HepG2 (cell line): ENCODE data around the gene MORF4L1. TPM values are rescaled to one million over a fixed set of nuclear protein-coding genes. Genes with fewer than 3 reads are reported as not detected.

ENCODE experiments used
- ATAC-seq: fragments of 200-7000 bp; cut with Tn5 transposase; 3 replicates; pipeline ENCODE4 v1.9.1; 2020; ENCODE audit warnings: mild to moderate bottlenecking, moderate library complexity
- BruUV-seq: library from RNA; stranded (reverse); fragments of 400-500 nt; replicated peaks from 2 replicates; lab custom pipeline; 2021; lab: Mats Ljungman, UMichigan
- CTCF ChIA-PET: fragments of 300-600 bp; formaldehyde crosslinking; extraction: SDS; loops from one replicate; lab custom pipeline; 2021; ENCODE audit warnings: low total read pairs, inconsistent platforms, low intra/inter-chr PET ratio; lab: Yijun Ruan, JAX
- POLR2A ChIA-PET: fragments of 350-600 bp; sonication (Branson Sonifier 250); formaldehyde crosslinking; loops from one replicate; lab custom pipeline; 2020; ENCODE audit warnings: antibody characterized with exemption, inconsistent platforms; lab: Yijun Ruan, JAX
- DNase-seq: peaks from one replicate; pipeline ENCODE4 v3.0.0-alpha.2; 2015; ENCODE audit warnings: low spot score
- FAIRE-seq: peaks from 3 replicates; lab custom pipeline; 2011; peaks lifted over from hg19 to GRCh38; lab: Jason Lieb, UNC
- H2AFZ ChIP-seq: one replicate; pipeline ENCODE4 v1.6.1; 2011; ENCODE audit warnings: low read length, inconsistent platforms
- H3K27ac ChIP-seq: fragments of 300-600 bp; 3 replicates; pipeline ENCODE4 v1.8.0; 2011; ENCODE audit warnings: mixed run types, mild to moderate bottlenecking, mixed read lengths, low read length, inconsistent platforms; ENCODE audit not compliant: insufficient read depth; ENCODE audit errors: extremely low read length
- H3K27me3 ChIP-seq, 2 experiments: fragments of 200-600 bp in 1 of 2; 2 replicates in 1 of 2; 3 replicates in 1 of 2; pipeline versions ENCODE4 v1.6.0 to v1.8.0; 2011; ENCODE audit warnings: low read length in 2 of 2, mild to moderate bottlenecking in 2 of 2, moderate library complexity in 2 of 2, inconsistent platforms in 1 of 2; ENCODE audit not compliant: insufficient read depth in 2 of 2, control insufficient read depth in 1 of 2
- H3K36me3 ChIP-seq, 2 experiments: fragments of 200-600 bp in 1 of 2; replicated peaks in 1 of 2; 2 replicates in 1 of 2; 3 replicates in 1 of 2; pipeline versions ENCODE4 v1.5.1 to v1.8.0; 2011; ENCODE audit warnings: low read length in 2 of 2, inconsistent platforms in 1 of 2; ENCODE audit not compliant: insufficient read depth in 2 of 2, control insufficient read depth in 1 of 2
- H3K4me1 ChIP-seq: 2 replicates; pipeline ENCODE4 v1.5.1; 2012; ENCODE audit warnings: low read length, inconsistent platforms; ENCODE audit not compliant: insufficient read depth
- H3K4me2 ChIP-seq: 2 replicates; pipeline ENCODE4 v1.6.0; 2011; ENCODE audit warnings: low read depth, low read length, inconsistent platforms
- H3K4me3 ChIP-seq, 3 experiments: fragments of 200-600 bp in 1 of 3; sonication (generic), shearing (Covaris generic) in 1 of 3; replicated peaks in 1 of 3; 2 replicates each; pipeline ENCODE4 v1.5.1; 2011 to 2016; ENCODE audit warnings: low read length in 3 of 3, inconsistent platforms in 2 of 3, low read depth in 2 of 3, mild to moderate bottlenecking in 2 of 3, control low read depth in 1 of 3, mixed read lengths in 1 of 3; ENCODE audit not compliant: insufficient read depth in 1 of 3
- H3K79me2 ChIP-seq: one replicate; pipeline ENCODE4 v1.6.1; 2011; ENCODE audit warnings: low read length, inconsistent platforms; ENCODE audit not compliant: insufficient read depth
- H3K9ac ChIP-seq: 2 replicates; pipeline ENCODE4 v1.6.0; 2011; ENCODE audit warnings: mild to moderate bottlenecking, low read depth, low read length, inconsistent platforms; ENCODE audit not compliant: insufficient read depth
- H3K9me3 ChIP-seq: 2 replicates; pipeline ENCODE4 v1.5.1; 2012; ENCODE audit warnings: mild to moderate bottlenecking, low read length
- H4K20me1 ChIP-seq: 2 replicates; pipeline ENCODE4 v1.6.0; 2011; ENCODE audit warnings: inconsistent platforms, mild to moderate bottlenecking, low read length, moderate library complexity; ENCODE audit not compliant: insufficient read depth
- AGO2 ChIP-seq: fragments of 200-400 bp; formaldehyde crosslinking; optimal IDR thresholded peaks from 2 replicates; pipeline ENCODE3; 2017; ENCODE audit warnings: mild to moderate bottlenecking, low read depth, low read length, moderate library complexity
- ELF1 ChIP-seq: sonication (generic); formaldehyde crosslinking; IDR thresholded peaks from 2 replicates; pipeline ENCODE4 v1.4.0; 2020; ENCODE audit warnings: missing genetic modification reagents
- ETV6 ChIP-seq: sonication (generic); formaldehyde crosslinking; conservative IDR thresholded peaks from 2 replicates; pipeline ENCODE4 v1.4.0; 2020; ENCODE audit warnings: missing genetic modification reagents
- GLMP ChIP-seq: sonication (generic); formaldehyde crosslinking; IDR thresholded peaks from 2 replicates; pipeline ENCODE4 v1.9.0; 2021; ENCODE audit warnings: missing genetic modification reagents, mild to moderate bottlenecking, borderline replicate concordance
- HES4 ChIP-seq: sonication (generic); formaldehyde crosslinking; IDR thresholded peaks from 2 replicates; pipeline ENCODE4 v1.9.0; 2021; ENCODE audit warnings: mild to moderate bottlenecking, missing genetic modification reagents, borderline replicate concordance
- MATR3 ChIP-seq: sonication (generic); formaldehyde crosslinking; IDR thresholded peaks from 2 replicates; pipeline ENCODE4 v1.4.0; 2020; ENCODE audit warnings: missing genetic modification reagents
- MLLT10 ChIP-seq: sonication (generic); formaldehyde crosslinking; IDR thresholded peaks from 2 replicates; pipeline ENCODE4 v1.4.0; 2020; ENCODE audit warnings: missing genetic modification reagents
- MXD4 ChIP-seq: IDR thresholded peaks from 2 replicates; pipeline ENCODE4 v1.6.1; 2016; ENCODE audit warnings: mild to moderate bottlenecking, missing biosample characterization, missing genetic modification reagents
- NR2C2 ChIP-seq: sonication (generic); formaldehyde crosslinking; IDR thresholded peaks from 2 replicates; pipeline ENCODE4 v1.4.0; 2020; ENCODE audit warnings: missing genetic modification reagents, mild to moderate bottlenecking, moderate library complexity, borderline replicate concordance
- PAWR ChIP-seq: sonication (generic); formaldehyde crosslinking; IDR thresholded peaks from 2 replicates; pipeline ENCODE4 v1.4.0; 2020; ENCODE audit warnings: missing genetic modification reagents, mild to moderate bottlenecking, borderline replicate concordance
- RCOR2 ChIP-seq: IDR thresholded peaks from 2 replicates; pipeline ENCODE4 v1.6.1; 2016; ENCODE audit warnings: missing biosample characterization, missing genetic modification reagents
- REPIN1 ChIP-seq: sonication (generic); formaldehyde crosslinking; IDR thresholded peaks from 2 replicates; pipeline ENCODE4 v1.8.0; 2022; ENCODE audit warnings: missing genetic modification reagents, low read depth, mild to moderate bottlenecking, borderline replicate concordance
- SMC3 ChIP-seq: IDR thresholded peaks from 2 replicates; pipeline ENCODE4 v1.6.1; 2011; ENCODE audit warnings: low read length, improper control_type of control experiment
- STAG1 ChIP-seq: sonication (generic); formaldehyde crosslinking; IDR thresholded peaks from 2 replicates; pipeline ENCODE4 v1.4.0; 2020; ENCODE audit warnings: missing genetic modification reagents
- TAF1 ChIP-seq: sonication (generic); formaldehyde crosslinking; IDR thresholded peaks from 2 replicates; pipeline ENCODE4 v1.4.0; 2020; ENCODE audit warnings: missing genetic modification reagents
- ZBTB3 ChIP-seq: sonication (generic); formaldehyde crosslinking; IDR thresholded peaks from 2 replicates; pipeline ENCODE4 v1.4.0; 2020; ENCODE audit warnings: low read depth, mild to moderate bottlenecking, moderate library complexity, missing genetic modification reagents, borderline replicate concordance
- ZBTB38 ChIP-seq: sonication (generic); formaldehyde crosslinking; IDR thresholded peaks from 2 replicates; pipeline ENCODE4 v1.5.1; 2020; ENCODE audit warnings: mild to moderate bottlenecking, missing genetic modification reagents
- ZMYM3 ChIP-seq: sonication (generic); formaldehyde crosslinking; IDR thresholded peaks from 2 replicates; pipeline ENCODE4 v1.5.1; 2020; ENCODE audit warnings: mild to moderate bottlenecking, missing genetic modification reagents
- ZNF234 ChIP-seq: sonication (generic); formaldehyde crosslinking; conservative IDR thresholded peaks from 2 replicates; pipeline ENCODE4 v1.5.1; 2020; ENCODE audit warnings: mild to moderate bottlenecking, missing genetic modification reagents
- ZNF468 ChIP-seq: sonication (generic); formaldehyde crosslinking; IDR thresholded peaks from 2 replicates; pipeline ENCODE4 v1.8.0; 2022; ENCODE audit warnings: mild to moderate bottlenecking, moderate library complexity, missing genetic modification reagents
- ZNF75D ChIP-seq: sonication (generic); formaldehyde crosslinking; IDR thresholded peaks from 2 replicates; pipeline ENCODE4 v1.8.1; 2023; ENCODE audit warnings: missing genetic modification reagents, mild to moderate bottlenecking, borderline replicate concordance
- ZNF780A ChIP-seq: sonication (generic); formaldehyde crosslinking; IDR thresholded peaks from 2 replicates; pipeline ENCODE4 v1.8.0; 2022; ENCODE audit warnings: mild to moderate bottlenecking, missing genetic modification reagents, moderate library complexity
- ZNF790 ChIP-seq: sonication (generic); formaldehyde crosslinking; IDR thresholded peaks from 2 replicates; pipeline ENCODE4 v1.8.0; 2022; ENCODE audit warnings: missing genetic modification reagents, mild to moderate bottlenecking, borderline replicate concordance
- WGBS: methylation state at CpG from one replicate; pipeline ENCODE4 v1.1.6; 2017; ENCODE audit warnings: low lambda C conversion rate; 5-methylcytosine and 5-hydroxymethylcytosine counted together
- in situ Hi-C: cut with HindIII; loops from 2 replicates; pipeline ENCODE4 v1.10.0; 2017; ENCODE audit warnings: low pct_unique_long_range_greater_than_20kb; ENCODE audit not compliant: extremely low pct_ligation_motif_present
- intact Hi-C: fragments of 100-400 bp; cut with micrococcal nuclease; formaldehyde crosslinking; loops from one replicate; pipeline ENCODE4 v1.10.0; 2022; ENCODE audit not compliant: unreplicated experiment
- polyA plus RNA-seq, 8 experiments: library from polyadenylated mRNA; depleted of rRNA in 3 of 8; stranded (reverse) in 7 of 8; unstranded in 1 of 8; fragments of >200 nt; fragmentation: Illumina TruSeq in 4 of 8; extraction: Trizol in 4 of 8; gene quantifications; 2 replicates each; pipeline versions ENCODE4 v1.2.1 to v1.2.3, GENCODE V29; 2011 to 2016; ENCODE audit warnings: low read depth in 4 of 8, missing spikeins in 1 of 8, mixed read lengths in 1 of 8; ENCODE audit not compliant: insufficient read depth in 1 of 8
- total RNA-seq, 5 experiments: library from RNA; depleted of rRNA; stranded (reverse); fragments of >200 nt; fragmentation: Illumina TruSeq; extraction: Trizol; gene quantifications; 2 replicates each; pipeline ENCODE4 v1.2.3, GENCODE V29; 2016; ENCODE audit warnings: low read depth in 1 of 5
- TF ChIP-seq, protein P1 (sequence below): sonication (generic); formaldehyde crosslinking; IDR thresholded peaks from 2 replicates; pipeline ENCODE4 v1.5.0; 2020; ENCODE audit warnings: mild to moderate bottlenecking, missing genetic modification reagents, moderate library complexity

Gene MORF4L1
- total and polyA plus RNA-seq, 2 of the 13 experiments (the other 11 are each of a cell fraction or from before 2014, with no cell fraction given): 218 to 219 TPM

DNA sequence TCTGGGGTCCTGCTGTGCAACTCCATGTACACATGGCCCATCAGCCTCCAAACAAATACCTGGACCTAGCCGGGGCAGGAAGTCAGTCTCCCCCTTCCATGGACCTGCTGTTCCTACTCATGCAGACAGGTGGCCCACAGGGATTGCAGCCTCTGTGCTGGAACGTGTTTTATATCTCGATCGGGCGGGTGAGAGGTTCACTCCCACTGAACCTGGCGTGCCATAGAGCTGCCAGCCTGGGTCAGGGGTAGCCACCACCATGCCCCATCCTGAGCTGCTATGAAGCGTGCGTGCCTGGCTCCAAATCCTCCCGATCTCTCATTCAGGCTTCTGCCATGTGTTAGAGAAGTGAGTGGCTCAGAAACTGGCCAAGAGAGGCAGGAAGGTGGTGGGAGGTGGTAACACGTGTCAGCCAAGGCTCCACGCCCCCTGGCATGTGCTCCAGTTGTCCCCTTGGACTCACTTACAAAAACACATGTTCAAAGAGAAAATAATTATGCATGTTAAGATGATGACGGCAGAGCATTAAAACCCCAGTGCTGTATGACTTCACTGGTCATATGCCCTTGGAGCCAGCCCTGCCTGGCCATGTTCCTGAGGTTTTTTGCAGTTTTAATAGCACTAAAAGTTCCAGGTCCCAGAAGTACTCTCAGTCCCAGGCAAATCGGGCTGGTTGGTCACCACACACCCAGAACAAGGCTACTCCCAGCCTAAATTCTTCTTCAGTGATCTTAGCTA lies 41.5 kb downstream of the MORF4L1 start:
- FAIRE-seq (no peak), DNase-seq (peak; percentile 14), ATAC-seq (peak; percentile 49)
- ChIA-PET CTCF (no interaction called here), POLR2A (no interaction called here)
- 97% methylated on average over 12 of the region's 13 CpGs for WGBS
- in situ Hi-C loops: no loop called here
- Histone ChIP-seq H3K9ac (no peak overlapping the region), H3K79me2 (no peaks in the 10 kb centered on the region), H3K27ac (no peak overlapping the region), H4K20me1 (peaks cover 4% of the 10 kb centered on the region; the same call in 1 of the 2 replicates), H3K4me3 (no peak overlapping the region), H3K4me2 (no peak overlapping the region), H3K4me1 (peaks cover 53% of the 10 kb centered on the region), H3K9me3 (no peaks in the 10 kb centered on the region), H2AFZ (no peak overlapping the region), H3K27me3 (no peaks in the 10 kb centered on the region), H3K36me3 (peaks cover 9 to 41% of the 10 kb centered on the region in 2 experiments; a peak in 4 of 5 replicates)
- no TSS peak for BruUV-seq
- intact Hi-C loops: no loop called here
- TF ChIP-seq GLMP: no peak
- no peak for TF ChIP-seq HES4 (CRISPR knock-in tag)
- no peak for TF ChIP-seq ZNF790 (CRISPR knock-in tag)
- TF ChIP-seq ZBTB3: no peak
- no peak for TF ChIP-seq ETV6 (CRISPR knock-in tag)
- no peak for TF ChIP-seq ZMYM3 (CRISPR knock-in tag)
- TF ChIP-seq PAWR (CRISPR knock-in tag): no peak
- no peak for TF ChIP-seq TAF1 (CRISPR knock-in tag)
- TF ChIP-seq ELF1 (CRISPR knock-in tag): no peak
- TF ChIP-seq SMC3: peak; percentile 16; the same call in 1 of the 2 replicates
- no peak for TF ChIP-seq MLLT10 (CRISPR knock-in tag)
- no peak for TF ChIP-seq RCOR2 (CRISPR knock-in tag)
- TF ChIP-seq AGO2: peak; percentile 46
- TF ChIP-seq STAG1 (CRISPR knock-in tag): peak; percentile 54
- peak; percentile 73; the same call in 1 of the 2 replicates for TF ChIP-seq ZBTB38
- TF ChIP-seq ZNF780A: no peak
- TF ChIP-seq ZNF234: no peak
- TF ChIP-seq, protein P1, sequence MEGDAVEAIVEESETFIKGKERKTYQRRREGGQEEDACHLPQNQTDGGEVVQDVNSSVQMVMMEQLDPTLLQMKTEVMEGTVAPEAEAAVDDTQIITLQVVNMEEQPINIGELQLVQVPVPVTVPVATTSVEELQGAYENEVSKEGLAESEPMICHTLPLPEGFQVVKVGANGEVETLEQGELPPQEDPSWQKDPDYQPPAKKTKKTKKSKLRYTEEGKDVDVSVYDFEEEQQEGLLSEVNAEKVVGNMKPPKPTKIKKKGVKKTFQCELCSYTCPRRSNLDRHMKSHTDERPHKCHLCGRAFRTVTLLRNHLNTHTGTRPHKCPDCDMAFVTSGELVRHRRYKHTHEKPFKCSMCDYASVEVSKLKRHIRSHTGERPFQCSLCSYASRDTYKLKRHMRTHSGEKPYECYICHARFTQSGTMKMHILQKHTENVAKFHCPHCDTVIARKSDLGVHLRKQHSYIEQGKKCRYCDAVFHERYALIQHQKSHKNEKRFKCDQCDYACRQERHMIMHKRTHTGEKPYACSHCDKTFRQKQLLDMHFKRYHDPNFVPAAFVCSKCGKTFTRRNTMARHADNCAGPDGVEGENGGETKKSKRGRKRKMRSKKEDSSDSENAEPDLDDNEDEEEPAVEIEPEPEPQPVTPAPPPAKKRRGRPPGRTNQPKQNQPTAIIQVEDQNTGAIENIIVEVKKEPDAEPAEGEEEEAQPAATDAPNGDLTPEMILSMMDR (CRISPR knock-in tag): peak; percentile 48
- no peak for TF ChIP-seq REPIN1 (CRISPR knock-in tag)
- TF ChIP-seq MATR3 (CRISPR knock-in tag): no peak
- no peak for TF ChIP-seq NR2C2 (CRISPR knock-in tag)
- no peak for TF ChIP-seq ZNF75D (CRISPR knock-in tag)
- no peak for TF ChIP-seq MXD4
- no peak for TF ChIP-seq ZNF468 (CRISPR knock-in tag)
